ENCODE results near the gene SPIRE1. TPM values are rescaled to one million over a fixed set of nuclear protein-coding genes. Genes with fewer than 3 reads are reported as not detected.
"Not testable (repeated sequence)": the region's sequence is repeated elsewhere in the genome, so short reads cannot be mapped to it uniquely, and the experiment has no call there.

SPIRE1 gene
- total RNA-seq, 6 experiments from 2014 or later = 22.2 to 33.7 (median 28.2) TPM

- Mint-ChIP-seq H3K4me3 (no peak overlapping the region), H3K27ac (no peak overlapping the region), H3K4me1 (ENCODE audit: low read depth) (no peaks in the 10 kb centered on the region), H3K36me3 (ENCODE audit: low read depth) (peaks cover 3% of the 10 kb centered on the region; the same call in 1 of the 2 replicates), H3K27me3 (ENCODE audit: insufficient read depth) (no peaks in the 10 kb centered on the region), H3K9me3 (no peaks in the 10 kb centered on the region)
- DNase-seq = no peak
- TF ChIP-seq, protein P1, sequence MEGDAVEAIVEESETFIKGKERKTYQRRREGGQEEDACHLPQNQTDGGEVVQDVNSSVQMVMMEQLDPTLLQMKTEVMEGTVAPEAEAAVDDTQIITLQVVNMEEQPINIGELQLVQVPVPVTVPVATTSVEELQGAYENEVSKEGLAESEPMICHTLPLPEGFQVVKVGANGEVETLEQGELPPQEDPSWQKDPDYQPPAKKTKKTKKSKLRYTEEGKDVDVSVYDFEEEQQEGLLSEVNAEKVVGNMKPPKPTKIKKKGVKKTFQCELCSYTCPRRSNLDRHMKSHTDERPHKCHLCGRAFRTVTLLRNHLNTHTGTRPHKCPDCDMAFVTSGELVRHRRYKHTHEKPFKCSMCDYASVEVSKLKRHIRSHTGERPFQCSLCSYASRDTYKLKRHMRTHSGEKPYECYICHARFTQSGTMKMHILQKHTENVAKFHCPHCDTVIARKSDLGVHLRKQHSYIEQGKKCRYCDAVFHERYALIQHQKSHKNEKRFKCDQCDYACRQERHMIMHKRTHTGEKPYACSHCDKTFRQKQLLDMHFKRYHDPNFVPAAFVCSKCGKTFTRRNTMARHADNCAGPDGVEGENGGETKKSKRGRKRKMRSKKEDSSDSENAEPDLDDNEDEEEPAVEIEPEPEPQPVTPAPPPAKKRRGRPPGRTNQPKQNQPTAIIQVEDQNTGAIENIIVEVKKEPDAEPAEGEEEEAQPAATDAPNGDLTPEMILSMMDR (IDR thresholded peaks at IDR 0.05) = no peak
These were observed 160.1 kb downstream of the SPIRE1 start for GRCh38 chr18:12497839-12498238.

DNA sequence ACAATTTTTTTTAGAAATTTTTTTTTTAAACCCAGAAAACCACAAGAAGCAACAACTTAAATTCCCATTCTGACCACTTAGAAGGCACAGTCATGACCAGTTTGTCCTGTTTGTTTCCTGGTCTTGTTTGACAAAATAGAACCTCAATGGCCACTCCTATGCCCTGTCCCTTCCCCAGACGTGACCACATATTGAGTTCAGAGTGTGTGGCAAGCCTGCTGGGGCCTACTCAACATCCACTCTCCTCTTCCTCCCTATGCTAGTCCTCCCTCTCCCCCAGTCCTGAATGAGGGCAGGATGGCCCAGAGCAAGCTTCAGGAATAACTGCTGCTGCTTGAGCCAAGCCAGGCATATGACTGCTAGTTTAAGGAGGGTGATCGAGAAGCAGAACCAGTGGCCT is 160.6 kb downstream of the SPIRE1 start:
- Mint-ChIP-seq H3K27ac (no peak overlapping the region), H3K4me1 (ENCODE audit: low read depth) (no peaks in the 10 kb centered on the region), H3K4me3 (no peak overlapping the region), H3K27me3 (ENCODE audit: insufficient read depth) (no peaks in the 10 kb centered on the region), H3K36me3 (ENCODE audit: low read depth) (peaks cover 7% of the 10 kb centered on the region; the same call in 1 of the 2 replicates), H3K9me3 (no peaks in the 10 kb centered on the region)
- TF ChIP-seq, protein P1 (IDR thresholded peaks at IDR 0.05) = no peak
- no peak for DNase-seq

- no peaks in the 10 kb centered on the region; the same call in 1 of the 2 replicates for H3K27me3 Mint-ChIP-seq (ENCODE audit: insufficient read depth)
- H3K4me3 Mint-ChIP-seq = no peak overlapping the region
- H3K27ac Mint-ChIP-seq = no peak overlapping the region
- no peak for DNase-seq
- no peaks in the 10 kb centered on the region for H3K4me1 Mint-ChIP-seq (ENCODE audit: low read depth)
- H3K9me3 Mint-ChIP-seq = no peaks in the 10 kb centered on the region
- TF ChIP-seq, protein P1 (IDR thresholded peaks at IDR 0.05) = no peak
- peaks cover 26% of the 10 kb centered on the region for H3K36me3 Mint-ChIP-seq (ENCODE audit: low read depth)
These were observed 165.0 kb downstream of the SPIRE1 start for GRCh38 chr18:12492907-12493306.

DNA sequence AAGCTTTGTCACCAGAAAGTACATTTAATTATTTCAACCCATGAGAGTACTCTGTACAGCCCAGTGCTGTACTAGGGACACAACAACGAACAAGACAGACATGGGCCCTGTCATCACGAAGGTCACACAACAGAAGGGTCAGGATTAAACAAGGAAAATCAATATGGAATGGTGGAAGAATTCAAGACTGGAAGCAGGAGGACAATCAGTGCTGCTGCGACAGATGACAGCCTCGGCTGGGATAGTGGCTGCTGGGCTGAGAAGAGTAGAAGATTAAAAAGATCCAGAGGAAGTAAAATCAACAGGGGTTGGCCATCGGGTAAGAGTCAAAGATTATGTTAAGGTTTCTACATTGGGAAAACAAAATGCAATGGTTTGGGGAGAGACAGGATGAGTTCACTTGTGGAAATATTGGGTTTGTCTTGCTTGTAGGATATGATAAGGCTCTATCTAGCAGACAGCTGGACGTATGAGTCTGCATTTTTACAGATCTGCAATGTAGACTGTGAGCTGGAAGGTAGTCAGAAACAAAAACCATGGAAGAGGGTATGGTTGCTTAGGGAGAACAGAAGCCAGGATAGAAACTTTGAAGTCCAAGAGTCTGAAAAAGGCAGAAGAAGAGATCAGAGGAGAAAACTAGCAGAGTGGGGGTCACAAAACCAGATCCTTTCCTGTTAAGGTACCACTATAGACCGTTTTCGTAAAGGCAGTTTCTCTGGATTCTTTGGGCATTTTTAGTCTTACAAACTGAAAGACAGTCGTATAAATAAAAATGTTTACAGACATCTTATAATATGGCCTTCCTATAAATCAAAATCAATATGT is 166.1 kb downstream of the SPIRE1 start:
- no peak for DNase-seq
- H3K27me3 Mint-ChIP-seq (ENCODE audit: insufficient read depth) = no peaks in the 10 kb centered on the region; the same call in 1 of the 2 replicates
- no peaks in the 10 kb centered on the region for H3K4me1 Mint-ChIP-seq (ENCODE audit: low read depth)
- H3K27ac Mint-ChIP-seq = no peak overlapping the region
- peaks cover 26% of the 10 kb centered on the region for H3K36me3 Mint-ChIP-seq (ENCODE audit: low read depth)
- H3K9me3 Mint-ChIP-seq = no peaks in the 10 kb centered on the region
- no peak overlapping the region for H3K4me3 Mint-ChIP-seq
- TF ChIP-seq, protein P1 (IDR thresholded peaks at IDR 0.05) = no peak

- Mint-ChIP-seq H3K27ac (no peak overlapping the region), H3K4me3 (no peak overlapping the region), H3K36me3 (ENCODE audit: low read depth) (peaks cover 3% of the 10 kb centered on the region), H3K9me3 (no peaks in the 10 kb centered on the region), H3K4me1 (ENCODE audit: low read depth) (no peaks in the 10 kb centered on the region), H3K27me3 (ENCODE audit: insufficient read depth) (no peaks in the 10 kb centered on the region; the same call in 1 of the 2 replicates)
- no peak for DNase-seq
- TF ChIP-seq, protein P1 (IDR thresholded peaks at IDR 0.05) = no peak
These were observed 172.3 kb downstream of the SPIRE1 start for GRCh38 chr18:12485479-12486105.

DNA sequence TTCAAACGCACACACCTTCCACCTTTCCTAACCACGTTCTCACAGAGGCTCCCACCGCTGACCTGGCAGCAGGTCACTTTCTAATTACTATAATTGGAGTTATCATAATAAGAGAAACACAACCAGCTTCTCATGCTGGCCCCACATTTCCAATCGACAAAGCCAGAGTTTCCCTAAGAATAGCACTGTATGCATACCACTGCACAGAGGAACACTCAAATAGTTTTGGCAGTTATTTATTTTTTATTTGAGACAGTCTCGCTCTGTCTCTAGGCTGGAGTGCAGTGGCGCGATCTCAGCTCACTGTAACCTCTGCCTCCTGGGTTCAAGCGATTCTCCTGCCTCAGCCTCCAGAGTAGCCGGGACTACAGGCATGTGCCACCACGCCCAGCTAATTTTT is 176.0 kb downstream of the SPIRE1 start:
- DNase-seq; H3K4me3 Mint-ChIP-seq; H3K4me1 Mint-ChIP-seq (ENCODE audit: low read depth); H3K36me3 Mint-ChIP-seq (ENCODE audit: low read depth); H3K27ac Mint-ChIP-seq; H3K9me3 Mint-ChIP-seq; H3K27me3 Mint-ChIP-seq (ENCODE audit: insufficient read depth): not testable (repeated sequence)
